NT2/D1 (cell line): ENCODE measurements around the gene PCARE.

Experiments used
- SUZ12 ChIP-seq: IDR thresholded peaks from 2 replicates; pipeline ENCODE4 v1.6.1; 2011; ENCODE audit not compliant: insufficient read length, insufficient read depth; ENCODE audit errors: extremely low read depth
- YY1 ChIP-seq: IDR thresholded peaks from 2 replicates; pipeline ENCODE4 v1.6.1; 2011; ENCODE audit not compliant: insufficient read length, insufficient read depth
- ZNF274 ChIP-seq: IDR thresholded peaks from 2 replicates; pipeline ENCODE4 v1.6.1; 2011; ENCODE audit warnings: mild to moderate bottlenecking, low read depth, low read length

DNA sequence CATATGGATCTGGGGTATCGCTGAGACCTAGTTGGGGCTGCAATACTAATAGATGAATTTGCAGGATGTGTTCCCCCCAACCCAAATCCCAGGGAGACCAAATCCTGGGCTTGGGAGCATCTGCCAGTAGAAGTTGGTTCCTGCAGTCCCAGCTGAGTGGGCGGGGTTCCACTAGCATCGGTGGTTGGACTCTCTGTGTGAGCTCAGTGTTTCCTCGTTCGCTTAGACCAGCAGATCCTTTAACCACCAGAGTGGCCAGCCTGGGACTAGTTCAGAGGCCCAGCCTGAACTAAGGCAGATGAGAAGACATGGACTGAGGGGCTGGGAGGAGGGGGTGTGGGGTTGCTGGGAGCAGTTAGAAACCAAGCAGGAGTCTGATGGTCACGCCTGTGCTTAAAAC, 40.7 kb downstream of the PCARE start:
- TF ChIP-seq ZNF274 (no peak), SUZ12 (no peak), YY1 (no peak)
